Body of pancreas (tissue), 4 donors: Measurements from ENCODE around the gene DPH6.

Experiments
- POLR2A ChIP-seq, 3 donors: fragments of 450-650 bp; IDR thresholded peaks; one replicate each; pipeline ENCODE4 v1.6.1; 2016; ENCODE audit warnings: antibody characterized with exemption in 3 of 3, mild to moderate bottlenecking in 2 of 3
- TF ChIP-seq, protein P1 (sequence below), 7 experiments: fragments of 450-650 bp in 4 of 7; fragments of 200-600 bp in 3 of 7; sonication (generic) in 3 of 7; IDR thresholded peaks; one replicate each; pipeline ENCODE4 v1.5.1; 2016 to 2019; ENCODE audit warnings: antibody characterized with exemption in 7 of 7

DNA sequence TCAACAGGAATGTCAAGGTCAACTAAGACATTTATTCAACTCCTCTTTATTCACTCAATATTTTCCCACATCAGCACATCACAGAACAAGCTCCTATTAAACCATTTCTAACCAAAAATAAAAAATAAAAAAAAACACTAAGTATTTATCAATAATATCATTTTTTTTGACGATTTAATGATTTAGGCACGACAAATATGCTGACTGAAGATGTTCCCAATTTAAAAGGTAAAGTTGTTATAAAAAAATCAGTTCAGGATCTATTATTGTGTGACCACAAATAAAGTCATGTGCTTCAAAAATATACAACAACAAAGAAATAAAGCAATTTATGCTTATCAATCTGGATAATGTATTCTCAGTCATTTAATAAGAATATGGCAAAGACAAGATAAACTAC lies 16.2 kb downstream of the DPH6 start:
- TF ChIP-seq, protein P1, sequence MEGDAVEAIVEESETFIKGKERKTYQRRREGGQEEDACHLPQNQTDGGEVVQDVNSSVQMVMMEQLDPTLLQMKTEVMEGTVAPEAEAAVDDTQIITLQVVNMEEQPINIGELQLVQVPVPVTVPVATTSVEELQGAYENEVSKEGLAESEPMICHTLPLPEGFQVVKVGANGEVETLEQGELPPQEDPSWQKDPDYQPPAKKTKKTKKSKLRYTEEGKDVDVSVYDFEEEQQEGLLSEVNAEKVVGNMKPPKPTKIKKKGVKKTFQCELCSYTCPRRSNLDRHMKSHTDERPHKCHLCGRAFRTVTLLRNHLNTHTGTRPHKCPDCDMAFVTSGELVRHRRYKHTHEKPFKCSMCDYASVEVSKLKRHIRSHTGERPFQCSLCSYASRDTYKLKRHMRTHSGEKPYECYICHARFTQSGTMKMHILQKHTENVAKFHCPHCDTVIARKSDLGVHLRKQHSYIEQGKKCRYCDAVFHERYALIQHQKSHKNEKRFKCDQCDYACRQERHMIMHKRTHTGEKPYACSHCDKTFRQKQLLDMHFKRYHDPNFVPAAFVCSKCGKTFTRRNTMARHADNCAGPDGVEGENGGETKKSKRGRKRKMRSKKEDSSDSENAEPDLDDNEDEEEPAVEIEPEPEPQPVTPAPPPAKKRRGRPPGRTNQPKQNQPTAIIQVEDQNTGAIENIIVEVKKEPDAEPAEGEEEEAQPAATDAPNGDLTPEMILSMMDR (IDR thresholded peaks at IDR 0.05): no peak
- TF ChIP-seq POLR2A (IDR thresholded peaks at IDR 0.05): no peak
